Stimulated activated CD8-positive, alpha-beta memory T cell treated with anti-CD3 and anti-CD28 coated beads, Interleukin-12 subunit alpha, Interleukin-12 subunit beta, amount 100 ng/mL, for 24 hours (primary cell): ENCODE data around the gene RIPK1.
"Not testable (repeated sequence)": the region's sequence is repeated elsewhere in the genome, so short reads cannot be mapped to it uniquely, and the experiment has no call there.

Experiments
- DNase-seq: peaks from one replicate; pipeline ENCODE4 v3.0.0-alpha.2; 2020; ENCODE audit errors: extremely low read depth

Gene RIPK1

DNA sequence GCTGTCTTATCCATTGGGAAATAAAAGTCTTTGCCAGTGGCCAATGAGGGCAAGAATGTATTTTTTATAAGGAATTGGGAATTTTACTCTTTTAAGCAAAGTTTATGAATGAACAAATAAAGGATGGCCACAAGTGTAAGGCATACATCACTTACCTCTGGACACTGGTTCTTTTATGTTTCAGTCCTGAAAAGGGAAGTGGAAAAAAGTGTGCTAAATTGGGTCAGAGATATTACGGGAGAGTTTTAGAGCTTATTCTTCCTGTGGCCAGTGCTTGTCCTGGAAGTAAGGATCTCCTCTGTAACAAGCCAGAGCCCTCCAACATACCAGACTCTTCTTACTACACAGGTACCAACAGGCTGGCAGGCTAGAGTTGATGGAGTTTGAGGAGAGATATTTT is 22.5 kb upstream of the RIPK1 start:
- DNase-seq, result no peak

- no peak for DNase-seq
Observed at GRCh38 chr6:3046295-3046694, 22.0 kb upstream of the RIPK1 start.

- not testable (repeated sequence) for DNase-seq
Observed at GRCh38 chr6:3048009-3048408, 20.3 kb upstream of the RIPK1 start.

GRCh38 chr6:3052481-3053230 is 15.6 kb upstream of the RIPK1 start:
- no peak for DNase-seq

DNA sequence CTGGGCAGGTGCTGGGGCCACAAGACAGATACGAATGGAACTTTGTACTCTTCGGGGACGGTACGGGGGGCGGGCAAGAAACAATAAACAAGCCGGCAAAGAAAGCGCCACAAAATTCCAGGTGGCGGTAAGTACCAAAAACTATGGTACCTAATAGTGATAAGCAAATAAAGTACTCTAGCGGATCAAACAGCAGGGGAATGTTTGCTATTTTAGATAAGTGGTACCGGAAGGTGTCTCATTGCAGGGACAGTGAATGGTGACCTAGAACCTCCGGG is 15.1 kb upstream of the RIPK1 start:
- no peak for DNase-seq

- not testable (repeated sequence) for DNase-seq
Observed at GRCh38 chr6:3054229-3055157, 13.8 kb upstream of the RIPK1 start.

GRCh38 chr6:3055158-3055499 is 13.2 kb upstream of the RIPK1 start:
- not testable (repeated sequence) for DNase-seq

GRCh38 chr6:3057063-3057770 is 11.1 kb upstream of the RIPK1 start:
- DNase-seq, result no peak

- no peak for DNase-seq
Observed at GRCh38 chr6:3058957-3059356, 9.3 kb upstream of the RIPK1 start.

DNA sequence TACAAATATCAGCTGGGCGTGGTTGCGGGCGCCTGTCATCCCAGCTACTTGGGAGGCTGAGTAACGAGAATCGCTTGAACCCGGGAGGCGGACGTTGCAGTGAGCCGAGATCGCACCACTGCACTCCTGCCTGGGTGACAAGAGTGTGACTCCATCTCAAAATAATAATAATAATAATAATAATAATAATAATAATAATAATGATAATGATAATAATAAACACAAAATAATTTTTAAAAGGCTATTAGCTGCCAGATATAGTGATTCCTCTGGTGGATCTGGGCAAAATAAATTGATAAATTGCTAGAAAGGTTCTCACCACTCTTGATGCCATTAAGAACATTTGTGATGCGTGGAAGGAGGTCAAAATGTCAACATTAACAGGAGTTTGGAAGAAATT is 8.2 kb upstream of the RIPK1 start:
- DNase-seq, result not testable (repeated sequence)

DNA sequence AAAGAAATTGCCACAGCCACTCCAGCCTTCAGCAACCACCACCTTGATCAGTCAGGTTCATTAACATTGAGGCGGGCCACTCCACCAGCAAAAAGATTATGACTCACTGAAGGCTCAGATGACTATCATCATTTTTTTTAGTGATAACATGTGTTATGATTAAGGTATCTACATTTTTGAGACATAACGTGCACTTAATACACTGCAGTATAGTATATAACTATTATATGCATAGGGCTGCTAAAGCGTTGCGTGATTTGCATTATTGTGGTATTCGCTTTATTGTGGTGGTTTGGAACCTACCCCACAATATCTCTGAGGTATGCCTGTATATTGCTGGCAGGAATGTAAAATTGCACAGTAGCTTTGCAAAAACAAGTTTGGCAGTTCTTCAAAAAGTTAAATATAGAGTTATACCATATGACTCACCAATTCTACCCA is 6.8 kb upstream of the RIPK1 start:
- no peak for DNase-seq

DNA sequence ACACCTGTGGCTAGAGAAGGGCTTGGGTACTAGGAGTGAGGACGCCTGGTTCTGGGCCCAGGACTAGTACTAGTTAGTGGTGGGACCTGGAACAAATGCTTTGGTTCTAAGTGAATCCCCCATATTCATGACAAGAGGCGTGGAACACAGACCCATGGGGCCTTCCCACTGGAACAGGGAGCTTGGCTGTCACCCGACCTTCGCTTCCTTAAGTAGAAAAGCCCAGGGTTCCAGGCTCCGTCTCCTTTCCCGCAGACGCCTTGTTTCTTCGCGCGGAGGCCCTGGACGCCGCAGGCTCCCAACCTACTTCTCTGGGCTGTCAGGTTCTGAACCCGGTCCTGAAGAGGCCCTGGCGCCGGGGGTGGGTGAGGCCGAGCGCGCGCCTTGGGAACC is 5.0 kb upstream of the RIPK1 start:
- DNase-seq, result not testable (repeated sequence)

- DNase-seq, result peak; percentile 74
Observed at GRCh38 chr6:3063733-3064700, 4.3 kb upstream of the RIPK1 start.

DNA sequence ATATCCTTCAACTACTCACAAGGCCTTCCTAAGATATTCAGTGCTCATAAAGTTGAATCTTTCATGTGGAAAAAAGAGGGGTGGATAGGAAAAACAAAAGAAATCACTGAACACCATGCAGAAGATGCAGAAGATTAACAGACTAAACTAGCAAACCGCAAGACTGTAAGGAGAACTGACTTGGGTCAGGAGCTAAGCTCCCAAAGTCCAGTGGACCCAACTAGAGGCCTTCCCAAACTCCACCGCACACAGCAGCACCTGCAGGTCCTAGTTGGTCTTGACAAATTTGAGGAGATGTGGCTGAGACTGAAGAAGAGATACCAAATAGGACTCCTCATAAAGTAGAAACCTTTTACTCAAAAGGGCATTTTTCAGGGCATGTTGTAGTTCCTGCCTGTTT is 3.3 kb downstream of the RIPK1 start:
- no peak for DNase-seq

GRCh38 chr6:3072798-3073197 is 4.5 kb downstream of the RIPK1 start:
- DNase-seq, result no peak

DNA sequence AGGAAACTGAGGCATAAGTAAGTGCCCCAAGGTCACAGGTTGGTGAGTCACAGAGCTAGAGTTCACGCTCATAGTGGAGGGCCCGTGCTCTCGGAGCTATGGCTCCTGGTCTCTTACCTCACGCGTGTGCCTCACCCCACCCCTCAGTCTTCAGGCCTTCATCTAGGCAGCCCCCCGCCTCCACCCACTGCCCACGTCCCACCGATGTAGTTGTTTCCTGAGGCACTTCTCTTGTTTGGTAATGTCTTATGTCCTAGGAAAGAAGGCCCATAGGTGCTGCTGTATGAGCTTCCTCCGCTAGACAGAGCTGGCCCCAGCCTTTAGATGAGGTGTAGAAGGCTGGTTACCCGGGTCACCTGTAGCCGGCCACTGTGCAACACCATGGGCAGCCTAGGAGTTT is 5.1 kb downstream of the RIPK1 start:
- DNase-seq, result no peak

DNA sequence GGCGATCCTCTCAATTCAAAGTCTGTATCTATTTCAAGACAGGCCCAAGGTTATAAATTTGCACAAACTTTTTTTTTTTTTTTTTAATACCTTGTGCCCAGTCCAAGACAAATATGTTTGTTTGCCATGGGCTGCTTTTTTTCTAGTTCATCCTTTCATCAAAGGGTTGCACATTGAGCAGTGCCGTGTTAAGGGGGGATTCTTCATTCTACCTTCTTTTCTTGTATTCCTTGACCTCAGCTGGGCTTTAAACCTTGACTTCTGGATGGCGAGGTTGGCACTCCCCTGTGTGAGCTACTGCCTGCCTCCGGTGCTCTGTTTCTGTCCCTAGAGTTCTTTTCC is 7.4 kb downstream of the RIPK1 start:
- DNase-seq, result no peak

- no peak for DNase-seq
Observed at GRCh38 chr6:3076320-3076719, 8.0 kb downstream of the RIPK1 start.

- no peak for DNase-seq
Observed at GRCh38 chr6:3077430-3077829, 9.1 kb downstream of the RIPK1 start.

GRCh38 chr6:3078952-3079351 is 10.7 kb downstream of the RIPK1 start:
- DNase-seq, result not testable (repeated sequence)

GRCh38 chr6:3079682-3080081 is 11.4 kb downstream of the RIPK1 start:
- DNase-seq, result no peak

DNA sequence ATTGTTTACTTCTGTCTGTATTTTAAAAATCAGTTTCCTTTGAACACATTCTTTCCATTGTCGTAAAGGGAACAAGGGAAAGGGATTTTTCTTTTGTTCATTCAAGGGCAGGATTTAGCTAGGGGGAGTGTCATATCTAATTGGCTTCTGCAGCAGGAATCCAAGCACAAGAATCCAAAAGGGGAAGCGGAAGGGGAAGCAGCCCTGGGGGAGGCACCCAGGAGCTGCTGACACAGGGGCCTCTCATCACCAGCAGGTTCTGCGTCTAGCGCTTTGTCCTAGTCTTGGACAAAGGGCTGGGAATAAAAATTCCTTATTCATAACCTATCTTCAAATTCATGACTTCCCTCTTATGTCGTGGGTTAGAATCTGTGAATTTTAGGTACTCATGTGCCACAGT is 13.7 kb downstream of the RIPK1 start:
- DNase-seq, result no peak
